Fibroblast of villous mesenchyme (primary cell): ENCODE data around the gene CFAP74. TPM values are rescaled to one million over a fixed set of nuclear protein-coding genes. Genes with fewer than 3 reads are reported as not detected.

ENCODE experiments used
- DNase-seq: peaks from one replicate; pipeline ENCODE4 v3.0.0-alpha.2; 2010; ENCODE audit warnings: low read depth
- H3K4me3 ChIP-seq: 2 replicates; pipeline ENCODE4 v1.5.1; 2011; ENCODE audit warnings: low read depth, mild to moderate bottlenecking, low read length
- CTCF ChIP-seq: IDR thresholded peaks from 2 replicates; pipeline ENCODE4 v1.5.1; 2012; ENCODE audit warnings: low read depth, mild to moderate bottlenecking, low read length; ENCODE audit not compliant: insufficient read depth
- total RNA-seq: library from RNA; depleted of rRNA; stranded (reverse); fragments of >200 nt; gene quantifications from 2 replicates; pipeline ENCODE4 v1.2.3, GENCODE V29; 2012

The CFAP74 gene
- total RNA-seq, 1 donor: not detected

GRCh38 chr1:2039251-2039650 lies 35.7 kb upstream of the CFAP74 start:
- no peak overlapping the region for H3K4me3 ChIP-seq
- no peak for DNase-seq
- TF ChIP-seq CTCF: no peak

GRCh38 chr1:2038229-2038628 lies 34.6 kb upstream of the CFAP74 start:
- TF ChIP-seq CTCF: no peak
- no peak for DNase-seq
- H3K4me3 ChIP-seq: no peak overlapping the region

GRCh38 chr1:2037314-2037979 lies 33.9 kb upstream of the CFAP74 start:
- TF ChIP-seq CTCF: no peak
- H3K4me3 ChIP-seq: no peak overlapping the region
- no peak for DNase-seq

GRCh38 chr1:2036287-2036686 lies 32.7 kb upstream of the CFAP74 start:
- no peak for DNase-seq
- no peak overlapping the region for H3K4me3 ChIP-seq
- TF ChIP-seq CTCF: no peak

GRCh38 chr1:2033165-2033564 lies 29.6 kb upstream of the CFAP74 start:
- no peak overlapping the region for H3K4me3 ChIP-seq
- no peak for TF ChIP-seq CTCF
- DNase-seq: no peak

- DNase-seq: no peak
- H3K4me3 ChIP-seq: no peak overlapping the region
- TF ChIP-seq CTCF: no peak
Measured at GRCh38 chr1:2032737-2033136, 29.2 kb upstream of the CFAP74 start.
